HG03139 (cell line): ENCODE measurements around the gene PLEKHD1.
A peak's percentile ranks its signal among the peaks of the same experiment; 100 is the strongest.
"Not testable (repeated sequence)": the region's sequence is repeated elsewhere in the genome, so short reads cannot be mapped to it uniquely, and the experiment has no call there.

Experiments used
- ATAC-seq: cut with Tn5 transposase; IDR thresholded peaks from one replicate; pipeline ENCODE4 v1.9.1; 2021; ENCODE audit not compliant: unreplicated experiment

The PLEKHD1 gene

GRCh38 chr14:69481815-69482568 is 2.5 kb upstream of the PLEKHD1 start:
- peak; percentile 85 for ATAC-seq

DNA sequence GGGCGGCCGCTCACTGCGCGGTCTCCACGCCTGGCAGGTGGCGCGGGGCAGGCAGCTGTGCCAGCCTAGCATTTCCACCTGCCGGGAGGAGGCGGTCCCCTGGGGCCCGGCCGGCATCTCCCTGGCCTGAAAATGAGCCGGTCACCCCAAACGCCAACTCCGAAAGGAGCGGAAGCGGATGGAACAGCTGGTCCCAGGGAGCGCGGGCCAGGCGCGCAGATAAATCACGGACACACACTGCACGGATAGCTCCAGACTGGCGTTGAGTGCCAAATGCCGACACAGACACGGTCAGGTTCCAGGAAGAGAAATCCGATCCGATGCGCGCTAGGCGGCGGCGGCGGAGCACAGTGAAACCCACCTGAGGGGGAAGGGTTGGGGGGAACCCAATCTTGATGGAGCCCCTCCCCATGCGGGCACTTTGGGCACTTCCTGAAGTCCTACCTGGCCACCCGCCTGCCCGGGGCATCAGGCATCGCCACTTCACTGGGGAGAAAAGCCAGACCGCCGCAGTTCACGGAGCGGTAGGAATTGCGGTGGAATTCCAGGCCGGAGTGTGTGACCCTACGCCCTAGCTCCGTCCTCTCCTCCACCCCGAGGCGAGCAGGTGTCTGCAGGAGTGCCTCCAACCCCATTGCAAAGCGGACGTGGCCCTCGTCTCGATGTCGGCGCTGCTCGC is 624 bp upstream of the PLEKHD1 start:
- ATAC-seq = no peak

DNA sequence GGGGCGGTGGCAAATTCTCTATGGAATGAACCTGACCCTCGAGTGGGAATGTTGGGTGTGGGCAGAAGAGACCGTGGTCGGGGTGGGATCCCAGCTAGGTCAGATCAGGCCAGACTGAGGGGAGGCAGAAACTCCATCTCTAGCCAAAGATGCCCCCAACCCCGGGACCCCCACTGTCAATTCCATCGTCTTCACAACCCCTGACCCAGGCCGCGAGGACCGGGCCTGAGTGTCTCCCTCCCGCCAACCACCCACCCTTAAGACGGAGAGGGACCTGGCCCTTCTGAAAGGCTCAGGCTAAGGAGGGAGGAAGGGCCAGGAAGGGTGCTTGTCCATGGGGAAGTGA is 760 bp downstream of the PLEKHD1 start:
- no peak for ATAC-seq

DNA sequence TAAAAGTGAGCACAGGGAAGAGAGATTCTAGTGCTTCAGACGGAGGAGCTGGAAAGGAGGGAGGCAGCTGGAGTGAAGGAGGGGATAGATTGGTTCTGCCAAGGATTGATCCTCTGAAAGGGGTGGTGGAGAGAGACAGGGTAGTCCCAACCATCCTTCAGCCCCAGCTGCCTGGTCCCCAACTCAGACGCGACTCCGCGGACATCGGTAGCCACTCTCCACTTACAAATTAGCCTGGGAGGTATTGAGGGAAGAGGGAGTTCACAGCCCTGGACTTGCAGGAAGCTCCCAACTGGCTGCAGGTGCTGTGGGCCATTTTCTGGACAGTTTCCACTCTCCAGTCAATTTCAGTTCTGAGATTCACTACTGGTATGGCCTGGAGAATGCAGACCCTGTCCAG is 1.2 kb downstream of the PLEKHD1 start:
- ATAC-seq = no peak

DNA sequence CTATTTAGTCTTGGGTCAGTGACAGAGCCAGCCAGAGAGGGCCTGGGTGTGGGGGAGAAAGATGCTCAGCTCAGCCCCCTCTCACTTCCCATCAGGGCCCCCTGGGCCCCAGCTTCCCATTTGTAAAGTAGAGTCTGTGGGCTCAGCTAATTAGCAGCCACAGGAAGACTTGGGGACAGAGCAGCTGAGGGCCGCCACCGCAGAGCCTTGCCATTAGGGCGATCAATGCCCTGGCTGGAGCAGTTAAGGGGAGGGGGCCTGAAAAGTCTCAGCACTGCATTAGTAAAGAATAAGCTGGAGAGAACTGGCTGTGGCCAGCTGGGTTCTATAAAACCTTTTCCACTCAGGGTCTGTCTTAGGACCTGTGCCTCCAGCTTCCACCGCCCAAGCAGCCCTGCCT is 2.7 kb downstream of the PLEKHD1 start:
- ATAC-seq = no peak

- no peak for ATAC-seq
Measured at GRCh38 chr14:69487771-69488170, 3.2 kb downstream of the PLEKHD1 start.

DNA sequence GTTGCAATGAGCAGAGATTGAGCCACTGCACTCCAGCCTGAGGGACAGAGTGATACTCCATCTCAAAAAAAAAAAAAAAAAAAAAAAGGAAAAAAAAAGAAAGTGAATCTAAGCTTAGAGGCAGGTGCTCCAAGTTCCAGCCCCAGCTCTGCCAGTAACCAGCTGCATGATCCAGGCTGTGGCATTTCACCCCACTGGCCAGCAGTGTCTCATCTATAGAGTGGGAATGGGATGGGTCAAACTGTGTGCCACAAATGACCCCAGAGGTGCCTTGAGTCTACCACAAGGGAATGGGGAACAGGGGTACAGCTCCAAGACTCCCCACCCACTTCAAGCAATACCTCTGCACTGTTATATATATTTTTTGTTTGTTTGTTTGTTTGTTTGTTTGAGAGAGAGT is 5.0 kb downstream of the PLEKHD1 start:
- ATAC-seq = no peak

- ATAC-seq = no peak
Measured at GRCh38 chr14:69490219-69490918, 5.8 kb downstream of the PLEKHD1 start.

GRCh38 chr14:69491193-69491592 is 6.7 kb downstream of the PLEKHD1 start:
- no peak for ATAC-seq

DNA sequence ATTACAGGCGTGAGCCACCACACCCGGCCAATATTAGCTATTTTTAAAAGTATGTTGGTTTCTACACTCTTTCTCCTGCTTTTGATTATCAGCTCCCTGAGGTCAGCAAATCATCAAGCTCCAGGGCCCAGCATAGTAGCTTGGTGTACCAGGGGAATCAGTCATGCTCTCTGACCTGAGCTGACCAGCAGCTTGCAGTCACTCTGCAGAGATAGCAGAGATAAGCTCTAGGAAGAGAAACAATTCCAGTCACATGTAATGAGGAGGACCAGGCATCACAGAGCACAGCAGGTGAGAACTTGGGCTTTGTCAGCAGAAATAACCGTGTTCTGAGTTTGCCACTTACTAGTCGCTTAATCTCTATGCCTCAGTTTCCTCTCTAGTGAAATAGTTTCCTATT is 8.5 kb downstream of the PLEKHD1 start:
- no peak for ATAC-seq

- no peak for ATAC-seq
Measured at GRCh38 chr14:69493791-69494190, 9.3 kb downstream of the PLEKHD1 start.

DNA sequence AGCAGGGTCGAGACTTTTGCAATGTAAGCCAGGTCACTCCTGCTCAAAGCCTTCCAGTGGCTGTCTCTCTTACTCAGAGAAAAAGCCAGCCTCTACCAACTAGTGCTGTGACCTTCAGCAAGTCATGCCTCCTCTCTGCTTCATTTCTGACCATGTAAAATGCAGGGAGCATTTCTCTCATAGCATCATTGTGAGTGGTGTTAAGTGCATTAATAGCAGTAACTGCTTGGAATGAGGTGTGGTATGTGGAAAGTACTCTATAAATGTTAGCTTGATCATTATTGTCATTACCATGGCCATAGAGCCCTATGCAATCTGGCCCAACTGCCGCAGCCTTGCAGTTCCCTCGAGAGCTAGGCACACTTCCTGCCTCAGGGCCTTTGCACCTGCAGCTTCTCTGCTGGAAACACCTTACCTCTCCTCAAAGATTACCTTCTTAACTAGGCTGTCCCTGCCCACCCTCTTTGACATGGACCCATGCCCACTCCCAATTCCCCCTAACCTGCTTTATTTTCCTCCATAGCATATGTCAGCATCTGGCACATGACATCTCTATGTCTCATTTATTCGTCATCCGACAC is 10.9 kb downstream of the PLEKHD1 start:
- no peak for ATAC-seq

DNA sequence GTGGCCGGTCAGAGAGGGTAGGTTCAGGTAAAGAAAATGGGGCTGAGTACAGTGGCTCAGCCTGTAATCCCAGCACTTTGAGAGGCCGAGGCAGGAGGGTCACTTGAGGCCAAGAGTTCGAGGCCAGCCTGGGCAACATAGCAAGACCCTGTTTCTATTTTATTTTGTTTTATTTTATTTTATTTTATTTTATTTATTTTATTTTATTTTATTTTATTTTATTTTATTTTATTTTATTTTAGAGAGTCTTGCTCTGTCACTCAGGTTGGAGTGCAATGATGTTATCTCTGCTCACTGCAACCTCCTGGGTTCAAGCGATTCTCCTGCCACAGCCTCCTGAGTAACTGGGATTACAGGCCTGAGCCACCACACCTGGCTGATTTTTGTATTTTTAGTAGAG is 13.3 kb downstream of the PLEKHD1 start:
- ATAC-seq = not testable (repeated sequence)

DNA sequence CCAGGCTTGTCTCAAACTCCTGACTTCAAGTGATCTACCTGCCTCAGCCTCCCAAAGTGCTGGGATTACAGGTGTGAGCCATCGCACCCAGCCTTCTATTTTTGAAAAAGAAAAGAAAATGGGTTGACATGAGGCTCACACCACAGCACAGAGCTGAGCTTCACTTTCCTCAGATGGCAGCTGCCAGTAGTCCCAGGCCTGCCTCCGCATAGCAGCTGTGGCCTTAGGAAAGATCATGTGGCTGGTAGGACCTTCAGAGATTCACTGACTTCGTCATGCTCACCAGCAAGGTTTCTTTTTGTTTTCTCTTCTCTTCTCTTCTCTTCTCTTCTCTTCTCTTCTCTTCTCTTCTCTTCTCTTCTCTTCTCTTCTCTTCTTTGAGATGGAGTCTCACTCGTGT is 13.8 kb downstream of the PLEKHD1 start:
- ATAC-seq = not testable (repeated sequence)

GRCh38 chr14:69499436-69499835 is 14.9 kb downstream of the PLEKHD1 start:
- ATAC-seq = no peak

GRCh38 chr14:69500096-69500495 is 15.6 kb downstream of the PLEKHD1 start:
- ATAC-seq = no peak

DNA sequence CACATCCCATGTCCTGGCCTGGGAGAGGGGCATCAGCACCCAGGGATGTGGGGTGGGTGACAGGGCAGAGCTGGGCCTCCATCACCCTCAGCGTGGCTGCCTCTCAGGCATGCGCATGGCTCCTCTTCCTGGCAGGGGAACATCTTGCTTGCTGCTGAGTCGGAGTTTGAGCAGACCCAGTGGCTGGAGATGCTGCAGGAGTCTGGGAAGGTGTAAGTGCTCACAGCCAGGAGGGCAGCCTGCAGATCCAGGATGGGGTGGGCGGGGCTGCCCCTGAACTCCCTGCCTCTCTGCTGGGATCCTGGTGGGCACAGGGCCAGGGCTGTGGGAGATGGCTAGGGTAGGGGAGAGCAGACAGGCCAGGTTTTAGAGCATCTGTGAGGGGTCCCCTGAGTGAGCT is 16.2 kb downstream of the PLEKHD1 start:
- no peak for ATAC-seq

- ATAC-seq = no peak
Measured at GRCh38 chr14:69501423-69501838, 16.9 kb downstream of the PLEKHD1 start.

- no peak for ATAC-seq
Measured at GRCh38 chr14:69504775-69505174, 20.2 kb downstream of the PLEKHD1 start.

GRCh38 chr14:69505338-69506240 is 21.1 kb downstream of the PLEKHD1 start:
- no peak for ATAC-seq

DNA sequence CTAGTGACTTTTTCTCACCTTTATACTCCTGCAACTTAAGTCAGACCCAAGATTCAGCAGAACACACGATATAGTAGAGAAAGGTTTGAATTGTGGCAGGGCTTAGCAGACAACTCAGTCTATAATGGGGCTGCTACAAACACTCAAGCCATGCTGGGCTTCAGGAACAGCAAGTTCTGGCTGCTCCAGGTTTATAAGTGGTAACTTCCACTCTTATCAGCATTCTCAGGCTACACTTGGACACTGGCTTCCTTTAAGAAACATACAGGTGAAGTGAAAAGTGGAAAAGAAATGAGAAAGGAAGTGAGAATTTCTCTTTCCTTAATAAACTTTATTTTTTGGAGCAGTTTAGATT is 21.7 kb downstream of the PLEKHD1 start:
- no peak for ATAC-seq
